NOMO-1 (cell line): ENCODE data around the gene DLGAP1.
A peak's percentile ranks its signal among the peaks of the same experiment; 100 is the strongest.

Experiments used
- DNase-seq, 2 experiments: peaks; one replicate each; lab custom pipeline; 2025; ENCODE audit not compliant: unreplicated experiment in 2 of 2; lab: John Stamatoyannopoulos, UW

DLGAP1 gene

GRCh38 chr18:3450012-3450798, 1004.9 kb downstream of the DLGAP1 start, which contains the start of gene TGIF1:
TSS of gene TGIF1 (plus strand) at chr18:3450172. CDS start at chr18:3450490, 318 bp downstream.
- DNase-seq, result peak in 1 of 2 experiments; percentile 53

GRCh38 chr18:3449512-3450011, 1005.5 kb downstream of the DLGAP1 start:
- no peak for DNase-seq

DNA sequence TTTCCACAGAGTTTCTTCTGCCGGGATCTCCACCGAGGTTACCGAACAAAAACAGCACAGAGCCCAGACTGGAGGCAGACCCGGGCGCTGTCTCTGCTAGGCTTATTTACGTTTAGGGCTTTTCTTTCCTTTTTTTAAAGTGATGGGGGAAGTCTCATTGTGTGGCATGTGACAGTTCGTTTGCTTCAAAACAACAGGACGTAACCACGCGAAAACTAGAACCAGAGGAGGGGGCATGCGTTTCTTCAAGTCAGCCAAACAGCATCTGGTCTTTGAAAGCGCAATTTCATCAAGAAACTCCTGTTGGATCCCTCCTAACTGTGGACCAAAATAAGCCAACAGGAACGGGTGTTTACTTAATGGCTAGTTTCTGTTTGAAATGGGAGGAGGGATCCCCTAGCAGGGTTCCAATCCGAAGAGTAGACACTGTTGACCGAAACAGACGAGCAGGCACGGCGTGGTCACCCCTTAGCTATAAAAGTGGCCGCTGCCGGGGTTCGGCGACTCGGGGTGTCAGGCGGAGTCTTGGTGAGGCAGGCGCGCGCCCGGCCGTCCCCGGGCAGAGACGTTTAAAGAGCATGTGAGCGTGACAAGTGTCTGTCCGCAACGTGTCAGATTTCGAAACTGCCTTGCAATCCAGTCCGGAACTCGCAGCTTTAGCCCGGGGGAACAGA, 1006.1 kb downstream of the DLGAP1 start:
- DNase-seq, result peak; percentile 85 to 90

DNA sequence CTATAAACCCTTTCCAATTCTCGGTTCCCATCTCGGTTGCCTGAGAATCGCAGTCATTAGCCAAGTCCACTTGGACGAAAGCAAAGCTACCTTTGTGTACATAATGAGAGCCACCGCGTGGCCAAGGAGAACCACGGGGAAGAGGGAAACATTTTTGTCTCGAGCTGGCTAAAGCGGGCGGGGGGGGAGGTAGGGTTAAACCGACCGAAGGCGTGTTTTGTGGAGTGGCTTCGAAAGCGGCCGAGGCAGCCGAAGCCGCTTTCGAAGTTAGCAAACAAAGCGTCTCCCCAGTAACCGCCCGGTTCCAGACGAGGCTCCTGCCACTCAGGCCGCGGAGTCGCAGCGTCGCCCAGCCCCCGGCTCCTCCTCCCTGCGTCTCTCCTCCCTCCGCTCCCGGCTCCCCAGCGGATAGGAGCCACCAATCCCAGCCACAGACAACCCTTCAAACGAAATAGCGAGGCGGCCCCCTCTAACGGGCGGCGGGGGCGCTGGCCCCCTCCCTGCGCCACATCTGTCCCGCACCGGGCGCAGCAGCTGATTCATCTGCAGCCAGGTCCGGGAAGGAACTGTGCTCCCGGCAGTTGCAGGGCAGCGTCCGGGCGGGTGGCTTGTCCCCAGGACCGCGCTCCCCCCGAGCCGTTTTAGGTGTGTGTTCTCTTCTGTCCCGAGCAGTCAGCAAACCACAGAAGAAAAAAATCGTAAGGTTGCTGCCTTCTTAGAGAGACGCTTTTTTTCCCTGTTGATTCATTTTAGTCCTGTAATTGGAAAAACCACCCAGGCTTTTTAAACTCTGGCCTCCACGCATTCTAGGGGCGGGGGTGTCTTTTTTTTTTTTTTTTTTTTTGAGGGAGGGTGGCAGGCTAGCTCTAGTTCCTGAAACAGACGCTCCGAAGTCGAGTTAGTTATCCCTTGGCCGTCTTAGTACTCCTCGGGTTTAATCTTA, 1006.9 kb downstream of the DLGAP1 start:
- peak; percentile 94 for DNase-seq

DNA sequence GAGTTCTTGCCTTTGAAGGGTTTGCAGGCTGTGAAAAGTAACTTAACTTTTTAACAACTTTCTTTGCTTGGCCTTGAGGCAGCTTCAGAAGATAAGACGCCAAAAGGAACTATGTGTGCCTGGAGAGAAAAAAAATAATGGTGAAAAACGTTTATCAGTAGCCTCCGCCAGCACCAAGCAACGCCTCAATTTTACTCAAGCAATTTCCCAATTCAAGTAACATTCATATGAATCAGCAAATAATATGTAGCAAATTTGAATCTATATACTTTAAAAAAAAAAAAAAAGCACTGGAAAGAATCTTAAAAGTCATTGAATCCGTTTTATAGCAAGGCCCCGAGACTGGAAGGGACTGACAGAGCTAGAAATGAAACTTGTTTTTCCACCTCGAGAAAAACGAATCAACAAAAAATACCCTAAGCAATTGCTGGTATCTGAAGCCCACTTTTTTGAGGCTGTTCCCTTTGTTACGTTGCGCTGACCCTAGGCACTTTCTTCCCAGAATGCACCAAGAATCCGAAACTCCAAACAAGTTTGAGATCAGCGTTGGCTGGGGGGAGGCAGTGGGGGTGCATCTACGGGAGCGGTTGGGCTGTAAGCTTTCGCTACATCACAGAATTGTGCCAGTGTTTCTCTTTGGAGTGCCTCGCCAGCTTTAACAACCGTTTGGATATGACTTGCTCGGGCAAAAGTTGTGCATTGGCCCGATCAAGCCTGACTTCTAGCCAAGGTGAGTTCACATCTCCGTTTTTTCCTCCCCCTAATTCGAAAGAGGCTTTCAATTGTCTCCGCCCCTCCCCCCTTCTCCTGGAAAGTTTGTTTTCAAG, 1007.8 kb downstream of the DLGAP1 start:
- peak in 1 of 2 experiments; percentile 27 for DNase-seq
